WTC11 (cell line): ENCODE data around the gene PDSS2.

Experiments used
- CREB1 ChIP-seq: sonication (generic); formaldehyde crosslinking; IDR thresholded peaks from 2 replicates; pipeline ENCODE4 v1.8.0; 2023; ENCODE audit warnings: mild to moderate bottlenecking, missing genetic modification reagents
- JAZF1 ChIP-seq: fragments of 250-450 bp; sonication (Bioruptor Pico); IDR thresholded peaks from 2 replicates; pipeline ENCODE4 v1.9.0; 2021; ENCODE audit warnings: moderate library complexity, mild to moderate bottlenecking, inconsistent platforms
- JUN ChIP-seq: sonication (generic); formaldehyde crosslinking; IDR thresholded peaks from 2 replicates; pipeline ENCODE4 v1.8.0; 2023; ENCODE audit warnings: mild to moderate bottlenecking, missing genetic modification reagents
- KAT7 ChIP-seq: sonication (generic); formaldehyde crosslinking; IDR thresholded peaks from 2 replicates; pipeline ENCODE4 v1.8.1; 2023; ENCODE audit warnings: missing genetic modification reagents, mild to moderate bottlenecking, borderline replicate concordance
- TEAD4 ChIP-seq: sonication (generic); formaldehyde crosslinking; IDR thresholded peaks from 2 replicates; pipeline ENCODE4 v1.8.0; 2022; ENCODE audit warnings: mild to moderate bottlenecking, missing genetic modification reagents
- ZNF121 ChIP-seq: sonication (generic); formaldehyde crosslinking; IDR thresholded peaks from 2 replicates; pipeline ENCODE4 v1.8.0; 2023; ENCODE audit warnings: missing genetic modification reagents
- TF ChIP-seq, protein P1 (sequence below): fragments of 200-600 bp; IDR thresholded peaks from 2 replicates; pipeline ENCODE4 v1.8.0; 2022; ENCODE audit warnings: antibody characterized with exemption
- TF ChIP-seq, protein P2 (sequence below): fragments of 250-450 bp; sonication (Bioruptor Pico); IDR thresholded peaks from 2 replicates; pipeline ENCODE4 v2.1.2; 2022; ENCODE audit warnings: mild to moderate bottlenecking, moderate library complexity
- TF ChIP-seq, protein P3 (sequence below): sonication (generic); formaldehyde crosslinking; IDR thresholded peaks from 2 replicates; pipeline ENCODE4 v1.8.0; 2022; ENCODE audit warnings: mild to moderate bottlenecking, missing genetic modification reagents
- TF ChIP-seq, protein P4 (sequence below): sonication (generic); formaldehyde crosslinking; IDR thresholded peaks from 2 replicates; pipeline ENCODE4 v1.8.1; 2023; ENCODE audit warnings: mild to moderate bottlenecking, moderate library complexity, missing genetic modification reagents
- TF ChIP-seq, protein P5 (sequence below): sonication (generic); formaldehyde crosslinking; IDR thresholded peaks from 2 replicates; pipeline ENCODE4 v1.8.0; 2023; ENCODE audit warnings: missing genetic modification reagents
- TF ChIP-seq, protein P6 (sequence below): sonication (generic); formaldehyde crosslinking; conservative IDR thresholded peaks from 2 replicates; pipeline ENCODE4 v1.8.1; 2022; ENCODE audit warnings: mild to moderate bottlenecking, missing genetic modification reagents
- TF ChIP-seq, protein P7 (sequence below): fragments of 250-450 bp; sonication (Bioruptor Pico); conservative IDR thresholded peaks from 2 replicates; pipeline ENCODE4 v1.9.0; 2021; ENCODE audit warnings: mild to moderate bottlenecking
- TF ChIP-seq, protein P8 (sequence below): sonication (generic); formaldehyde crosslinking; IDR thresholded peaks from 2 replicates; pipeline ENCODE4 v1.8.1; 2022; ENCODE audit warnings: low read depth, mild to moderate bottlenecking, moderate library complexity, missing genetic modification reagents, borderline replicate concordance

DNA sequence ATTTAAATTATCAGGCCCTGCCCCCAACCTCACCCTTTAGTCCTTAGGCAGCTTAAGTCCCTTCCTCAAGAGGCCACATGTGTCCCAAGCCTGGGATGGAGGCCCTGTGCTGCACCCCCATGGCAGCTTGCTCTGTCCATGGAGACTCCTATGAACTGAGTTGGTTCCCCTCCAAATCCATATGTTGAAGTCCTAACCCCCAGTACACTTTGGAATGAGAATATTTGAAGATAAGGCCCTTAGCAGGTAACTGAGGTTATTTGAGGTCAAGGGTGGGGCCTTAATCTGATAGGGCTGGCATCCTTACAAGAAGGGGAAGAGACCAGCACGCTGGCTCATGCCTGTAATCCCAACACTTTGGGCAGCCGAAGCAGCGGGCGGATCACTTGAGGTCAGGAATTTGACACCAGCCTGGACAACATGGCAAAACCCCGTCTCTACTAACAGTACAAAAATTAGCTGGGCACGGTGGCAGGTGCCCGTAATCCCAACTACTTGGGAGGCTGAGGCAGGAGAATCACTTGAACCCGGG is 337.3 kb downstream of the PDSS2 start:
- TF ChIP-seq, protein P1, sequence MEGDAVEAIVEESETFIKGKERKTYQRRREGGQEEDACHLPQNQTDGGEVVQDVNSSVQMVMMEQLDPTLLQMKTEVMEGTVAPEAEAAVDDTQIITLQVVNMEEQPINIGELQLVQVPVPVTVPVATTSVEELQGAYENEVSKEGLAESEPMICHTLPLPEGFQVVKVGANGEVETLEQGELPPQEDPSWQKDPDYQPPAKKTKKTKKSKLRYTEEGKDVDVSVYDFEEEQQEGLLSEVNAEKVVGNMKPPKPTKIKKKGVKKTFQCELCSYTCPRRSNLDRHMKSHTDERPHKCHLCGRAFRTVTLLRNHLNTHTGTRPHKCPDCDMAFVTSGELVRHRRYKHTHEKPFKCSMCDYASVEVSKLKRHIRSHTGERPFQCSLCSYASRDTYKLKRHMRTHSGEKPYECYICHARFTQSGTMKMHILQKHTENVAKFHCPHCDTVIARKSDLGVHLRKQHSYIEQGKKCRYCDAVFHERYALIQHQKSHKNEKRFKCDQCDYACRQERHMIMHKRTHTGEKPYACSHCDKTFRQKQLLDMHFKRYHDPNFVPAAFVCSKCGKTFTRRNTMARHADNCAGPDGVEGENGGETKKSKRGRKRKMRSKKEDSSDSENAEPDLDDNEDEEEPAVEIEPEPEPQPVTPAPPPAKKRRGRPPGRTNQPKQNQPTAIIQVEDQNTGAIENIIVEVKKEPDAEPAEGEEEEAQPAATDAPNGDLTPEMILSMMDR = no peak
- no peak for TF ChIP-seq JAZF1
- TF ChIP-seq KAT7 (CRISPR knock-in tag) = no peak
- TF ChIP-seq, protein P2, sequence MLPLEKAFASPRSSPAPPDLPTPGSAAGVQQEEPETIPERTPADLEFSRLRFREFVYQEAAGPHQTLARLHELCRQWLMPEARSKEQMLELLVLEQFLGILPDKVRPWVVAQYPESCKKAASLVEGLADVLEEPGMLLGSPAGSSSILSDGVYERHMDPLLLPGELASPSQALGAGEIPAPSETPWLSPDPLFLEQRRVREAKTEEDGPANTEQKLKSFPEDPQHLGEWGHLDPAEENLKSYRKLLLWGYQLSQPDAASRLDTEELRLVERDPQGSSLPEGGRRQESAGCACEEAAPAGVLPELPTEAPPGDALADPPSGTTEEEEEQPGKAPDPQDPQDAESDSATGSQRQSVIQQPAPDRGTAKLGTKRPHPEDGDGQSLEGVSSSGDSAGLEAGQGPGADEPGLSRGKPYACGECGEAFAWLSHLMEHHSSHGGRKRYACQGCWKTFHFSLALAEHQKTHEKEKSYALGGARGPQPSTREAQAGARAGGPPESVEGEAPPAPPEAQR (CRISPR knock-in tag) = no peak
- TF ChIP-seq, protein P3, sequence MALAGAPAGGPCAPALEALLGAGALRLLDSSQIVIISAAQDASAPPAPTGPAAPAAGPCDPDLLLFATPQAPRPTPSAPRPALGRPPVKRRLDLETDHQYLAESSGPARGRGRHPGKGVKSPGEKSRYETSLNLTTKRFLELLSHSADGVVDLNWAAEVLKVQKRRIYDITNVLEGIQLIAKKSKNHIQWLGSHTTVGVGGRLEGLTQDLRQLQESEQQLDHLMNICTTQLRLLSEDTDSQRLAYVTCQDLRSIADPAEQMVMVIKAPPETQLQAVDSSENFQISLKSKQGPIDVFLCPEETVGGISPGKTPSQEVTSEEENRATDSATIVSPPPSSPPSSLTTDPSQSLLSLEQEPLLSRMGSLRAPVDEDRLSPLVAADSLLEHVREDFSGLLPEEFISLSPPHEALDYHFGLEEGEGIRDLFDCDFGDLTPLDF (CRISPR knock-in tag) = no peak
- TF ChIP-seq, protein P4, sequence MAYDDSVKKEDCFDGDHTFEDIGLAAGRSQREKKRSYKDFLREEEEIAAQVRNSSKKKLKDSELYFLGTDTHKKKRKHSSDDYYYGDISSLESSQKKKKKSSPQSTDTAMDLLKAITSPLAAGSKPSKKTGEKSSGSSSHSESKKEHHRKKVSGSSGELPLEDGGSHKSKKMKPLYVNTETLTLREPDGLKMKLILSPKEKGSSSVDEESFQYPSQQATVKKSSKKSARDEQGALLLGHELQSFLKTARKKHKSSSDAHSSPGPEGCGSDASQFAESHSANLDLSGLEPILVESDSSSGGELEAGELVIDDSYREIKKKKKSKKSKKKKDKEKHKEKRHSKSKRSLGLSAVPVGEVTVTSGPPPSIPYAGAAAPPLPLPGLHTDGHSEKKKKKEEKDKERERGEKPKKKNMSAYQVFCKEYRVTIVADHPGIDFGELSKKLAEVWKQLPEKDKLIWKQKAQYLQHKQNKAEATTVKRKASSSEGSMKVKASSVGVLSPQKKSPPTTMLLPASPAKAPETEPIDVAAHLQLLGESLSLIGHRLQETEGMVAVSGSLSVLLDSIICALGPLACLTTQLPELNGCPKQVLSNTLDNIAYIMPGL = no peak
- TF ChIP-seq, protein P5, sequence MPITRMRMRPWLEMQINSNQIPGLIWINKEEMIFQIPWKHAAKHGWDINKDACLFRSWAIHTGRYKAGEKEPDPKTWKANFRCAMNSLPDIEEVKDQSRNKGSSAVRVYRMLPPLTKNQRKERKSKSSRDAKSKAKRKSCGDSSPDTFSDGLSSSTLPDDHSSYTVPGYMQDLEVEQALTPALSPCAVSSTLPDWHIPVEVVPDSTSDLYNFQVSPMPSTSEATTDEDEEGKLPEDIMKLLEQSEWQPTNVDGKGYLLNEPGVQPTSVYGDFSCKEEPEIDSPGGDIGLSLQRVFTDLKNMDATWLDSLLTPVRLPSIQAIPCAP (CRISPR knock-in tag) = no peak
- no peak for TF ChIP-seq CREB1
- TF ChIP-seq, protein P6, sequence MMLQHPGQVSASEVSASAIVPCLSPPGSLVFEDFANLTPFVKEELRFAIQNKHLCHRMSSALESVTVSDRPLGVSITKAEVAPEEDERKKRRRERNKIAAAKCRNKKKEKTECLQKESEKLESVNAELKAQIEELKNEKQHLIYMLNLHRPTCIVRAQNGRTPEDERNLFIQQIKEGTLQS (CRISPR knock-in tag) = no peak
- no peak for TF ChIP-seq TEAD4
- no peak for TF ChIP-seq ZNF121 (CRISPR knock-in tag)
- TF ChIP-seq, protein P7, sequence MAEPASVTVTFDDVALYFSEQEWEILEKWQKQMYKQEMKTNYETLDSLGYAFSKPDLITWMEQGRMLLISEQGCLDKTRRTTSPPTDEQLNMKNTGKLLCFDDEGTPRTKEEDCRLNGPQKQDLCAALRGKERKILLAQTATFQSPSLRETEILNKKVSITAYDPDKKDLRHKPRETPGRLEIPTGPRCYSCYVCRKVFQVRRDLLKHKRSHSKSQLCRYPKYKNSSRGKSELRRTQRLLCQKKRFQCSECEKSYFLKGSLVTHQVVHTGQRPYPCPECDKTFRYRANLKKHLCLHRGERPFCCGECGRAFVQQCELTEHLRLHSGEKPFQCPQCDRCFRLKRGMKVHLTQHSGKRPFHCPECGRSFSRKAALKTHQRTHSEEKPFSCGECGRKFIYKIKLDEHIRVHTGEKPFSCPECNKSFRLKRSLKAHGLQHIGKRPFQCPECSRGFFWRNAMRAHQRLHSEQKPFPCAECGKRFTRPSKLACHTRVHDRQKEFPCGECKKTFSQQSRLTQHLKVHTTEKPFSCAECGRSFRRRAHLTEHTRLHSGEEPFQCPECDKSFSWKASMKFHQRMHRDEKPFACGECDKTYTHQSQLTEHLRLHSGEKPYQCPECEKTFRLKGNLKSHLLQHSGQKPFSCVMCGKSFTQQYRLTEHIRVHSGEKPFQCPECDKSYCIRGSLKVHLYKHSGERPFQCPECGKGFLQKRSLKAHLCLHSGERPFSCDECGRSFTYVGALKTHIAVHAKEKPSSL (CRISPR knock-in tag) = no peak
- TF ChIP-seq JUN = no peak
- TF ChIP-seq, protein P8, sequence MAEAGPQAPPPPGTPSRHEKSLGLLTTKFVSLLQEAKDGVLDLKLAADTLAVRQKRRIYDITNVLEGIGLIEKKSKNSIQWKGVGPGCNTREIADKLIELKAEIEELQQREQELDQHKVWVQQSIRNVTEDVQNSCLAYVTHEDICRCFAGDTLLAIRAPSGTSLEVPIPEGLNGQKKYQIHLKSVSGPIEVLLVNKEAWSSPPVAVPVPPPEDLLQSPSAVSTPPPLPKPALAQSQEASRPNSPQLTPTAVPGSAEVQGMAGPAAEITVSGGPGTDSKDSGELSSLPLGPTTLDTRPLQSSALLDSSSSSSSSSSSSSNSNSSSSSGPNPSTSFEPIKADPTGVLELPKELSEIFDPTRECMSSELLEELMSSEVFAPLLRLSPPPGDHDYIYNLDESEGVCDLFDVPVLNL = no peak
